ENCODE results near the gene NSMCE3.

Gene NSMCE3

DNA sequence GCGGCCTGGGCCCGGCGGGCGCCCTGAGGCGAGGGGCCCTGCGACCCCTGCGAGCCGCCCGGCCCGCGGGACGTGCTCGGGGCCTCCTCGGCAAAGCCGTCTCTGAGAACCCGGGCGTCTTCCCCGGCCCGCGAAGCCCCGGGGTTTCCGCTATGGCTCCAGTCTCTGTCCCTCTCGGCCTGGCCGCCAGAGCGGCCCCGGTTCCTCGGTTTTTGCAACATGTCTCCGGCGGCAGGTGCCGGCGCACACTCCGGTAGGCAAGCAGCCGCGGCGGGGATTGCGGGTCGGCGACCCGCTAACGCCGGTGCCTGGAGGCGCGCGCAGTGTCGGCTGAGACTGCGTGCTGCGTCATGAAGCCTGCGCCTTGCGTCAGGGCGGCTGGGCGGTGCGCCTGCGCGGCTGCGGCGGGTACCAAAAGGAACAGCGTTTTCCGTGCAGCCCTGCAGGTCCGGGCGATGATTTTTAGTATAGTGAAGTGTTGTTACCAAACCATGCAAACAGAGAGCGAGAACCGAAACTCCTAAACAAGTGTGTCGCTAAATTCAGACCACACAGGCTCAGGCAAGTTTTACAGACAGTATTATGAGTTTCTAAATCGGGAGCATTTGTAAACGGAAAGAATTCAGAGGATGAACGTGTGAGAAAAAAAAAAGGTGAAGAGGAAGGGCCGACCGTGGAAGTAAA is at the start of gene NSMCE3:
TSS of gene NSMCE3 (minus strand) at position 338 of the 684 bp plus-strand sequence. CDS start at position 221, 117 bp downstream.
- CTCF ChIA-PET: no interaction called here
- peak; percentile 94 for DNase-seq
- H3K9me3 Mint-ChIP-seq: no peaks in the 10 kb centered on the region
- peak within 1 kb of the TSS; percentile 99 for H3K27ac Mint-ChIP-seq
- no peaks in the 10 kb centered on the region for H3K27me3 Mint-ChIP-seq
- peaks cover 51% of the 10 kb centered on the region for H3K4me1 Mint-ChIP-seq
- H3K36me3 Mint-ChIP-seq: peaks cover 8% of the 10 kb centered on the region
- peak within 1 kb of the TSS; percentile 94 for H3K4me3 Mint-ChIP-seq

- H3K4me1 Mint-ChIP-seq: no peaks in the 10 kb centered on the region
- DNase-seq: no peak
- H3K27me3 Mint-ChIP-seq: peaks cover 3% of the 10 kb centered on the region
- H3K36me3 Mint-ChIP-seq: no peaks in the 10 kb centered on the region
- no peaks in the 10 kb centered on the region for H3K9me3 Mint-ChIP-seq
- no peak overlapping the region for H3K4me3 Mint-ChIP-seq
- no peak overlapping the region for H3K27ac Mint-ChIP-seq
- CTCF ChIA-PET: no interaction called here
Measured at GRCh38 chr15:29316422-29316821, 46.8 kb upstream of the NSMCE3 start.

DNA sequence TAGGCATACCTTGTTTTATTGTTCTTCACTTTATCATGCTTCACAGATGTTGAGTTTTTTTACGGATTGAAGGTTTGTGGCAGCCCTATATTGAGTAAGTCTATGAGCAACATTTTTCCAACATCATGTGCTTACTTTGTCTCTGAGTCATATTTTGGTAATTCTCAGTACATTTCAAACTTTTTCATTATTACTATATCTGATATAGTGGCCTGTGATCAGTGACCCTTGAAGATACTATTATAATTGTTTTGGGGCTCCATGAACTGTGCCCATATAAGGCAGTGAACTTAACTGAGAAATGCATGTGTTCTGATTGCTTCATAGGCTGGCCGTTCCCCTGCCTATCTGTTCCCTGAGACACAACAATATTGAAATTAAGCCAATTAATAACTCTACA is 42.8 kb upstream of the NSMCE3 start:
- Mint-ChIP-seq H3K9me3 (no peaks in the 10 kb centered on the region), H3K4me3 (no peak overlapping the region), H3K27me3 (peaks cover 3% of the 10 kb centered on the region), H3K4me1 (no peaks in the 10 kb centered on the region), H3K27ac (no peak overlapping the region), H3K36me3 (no peaks in the 10 kb centered on the region)
- CTCF ChIA-PET: no interaction called here
- DNase-seq: no peak

GRCh38 chr15:29311696-29312095 is 42.1 kb upstream of the NSMCE3 start:
- Mint-ChIP-seq H3K4me1 (no peaks in the 10 kb centered on the region), H3K36me3 (no peaks in the 10 kb centered on the region), H3K27me3 (peaks cover 3% of the 10 kb centered on the region), H3K27ac (no peak overlapping the region), H3K9me3 (no peaks in the 10 kb centered on the region), H3K4me3 (no peak overlapping the region)
- CTCF ChIA-PET: no interaction called here
- no peak for DNase-seq

DNA sequence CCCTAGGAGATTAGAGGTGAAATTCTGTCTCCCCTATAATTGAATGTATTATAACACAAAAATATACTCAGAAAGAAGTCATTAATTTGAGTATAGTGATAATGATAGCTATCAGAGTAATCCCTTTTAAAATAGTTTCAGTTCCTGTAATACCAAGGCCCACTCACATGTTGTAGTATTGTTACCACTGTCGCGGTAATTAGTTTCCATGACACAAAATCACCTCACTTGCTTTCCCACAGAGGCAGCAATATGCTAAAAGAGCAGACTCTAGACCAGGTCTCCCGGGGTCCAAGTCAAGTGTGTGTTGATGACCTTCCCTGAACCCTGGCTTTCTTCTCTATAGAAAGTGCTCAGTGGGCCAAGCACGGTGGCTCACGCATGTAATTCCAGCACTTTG is 39.5 kb upstream of the NSMCE3 start:
- no peaks in the 10 kb centered on the region for H3K9me3 Mint-ChIP-seq
- no peaks in the 10 kb centered on the region for H3K4me1 Mint-ChIP-seq
- no peak overlapping the region for H3K4me3 Mint-ChIP-seq
- CTCF ChIA-PET: no interaction called here
- no peaks in the 10 kb centered on the region for H3K36me3 Mint-ChIP-seq
- no peak overlapping the region for H3K27ac Mint-ChIP-seq
- peaks cover 6% of the 10 kb centered on the region for H3K27me3 Mint-ChIP-seq
- no peak for DNase-seq

DNA sequence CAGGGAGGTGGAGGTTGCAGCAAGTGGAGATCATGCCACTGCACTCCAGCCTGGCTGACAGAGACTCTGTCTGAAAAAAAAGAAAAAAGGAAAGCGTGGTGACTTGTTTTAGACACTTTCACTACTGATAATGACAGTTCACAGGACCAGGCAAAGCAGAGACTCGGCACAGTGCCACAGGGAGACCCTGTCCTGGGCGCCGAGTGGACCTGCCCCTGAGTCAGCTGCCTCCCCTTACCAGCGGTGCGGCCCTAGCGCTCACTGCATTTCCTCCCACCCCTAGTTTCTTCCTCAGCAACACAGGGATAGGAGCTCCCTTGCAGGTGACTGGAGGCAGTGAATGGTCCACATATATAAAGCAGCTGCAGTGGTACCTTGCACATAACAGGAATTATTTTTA is 38.7 kb upstream of the NSMCE3 start:
- Mint-ChIP-seq H3K9me3 (no peaks in the 10 kb centered on the region), H3K27ac (no peak overlapping the region), H3K27me3 (peaks cover 6% of the 10 kb centered on the region), H3K36me3 (no peaks in the 10 kb centered on the region), H3K4me1 (no peaks in the 10 kb centered on the region), H3K4me3 (no peak overlapping the region)
- DNase-seq: no peak
- CTCF ChIA-PET: no interaction called here

- H3K27me3 Mint-ChIP-seq: peaks cover 6% of the 10 kb centered on the region
- CTCF ChIA-PET: no interaction called here
- H3K4me3 Mint-ChIP-seq: no peak overlapping the region
- DNase-seq: no peak
- no peaks in the 10 kb centered on the region for H3K9me3 Mint-ChIP-seq
- no peak overlapping the region for H3K27ac Mint-ChIP-seq
- no peaks in the 10 kb centered on the region for H3K4me1 Mint-ChIP-seq
- H3K36me3 Mint-ChIP-seq: no peaks in the 10 kb centered on the region
Measured at GRCh38 chr15:29305556-29305955, 35.9 kb upstream of the NSMCE3 start.

DNA sequence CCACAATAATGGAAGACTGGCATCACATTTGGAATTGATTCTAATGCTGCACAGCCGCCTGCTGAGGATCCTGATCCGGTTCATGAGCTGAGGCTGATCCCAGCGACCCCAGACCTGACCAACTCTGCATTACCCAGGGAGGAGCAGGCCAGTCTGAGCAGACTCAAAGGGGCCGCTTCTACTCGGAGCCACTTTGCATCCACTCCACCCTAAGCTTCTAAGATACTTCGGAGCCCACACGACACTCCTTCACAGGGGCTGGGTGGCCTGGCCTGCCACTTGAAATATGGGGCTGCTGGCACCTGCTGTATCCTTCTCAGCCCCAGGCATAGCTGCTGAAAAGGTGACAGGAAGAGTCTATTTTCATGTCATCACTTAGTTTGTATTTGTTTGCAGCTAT is 33.2 kb upstream of the NSMCE3 start:
- no peak for DNase-seq
- H3K4me1 Mint-ChIP-seq: no peaks in the 10 kb centered on the region
- CTCF ChIA-PET: no interaction called here

GRCh38 chr15:29299784-29300183 is 30.2 kb upstream of the NSMCE3 start:
- Mint-ChIP-seq H3K4me1 (no peaks in the 10 kb centered on the region), H3K9me3 (no peaks in the 10 kb centered on the region), H3K36me3 (no peaks in the 10 kb centered on the region), H3K27ac (no peak overlapping the region), H3K4me3 (no peak overlapping the region), H3K27me3 (no peaks in the 10 kb centered on the region)
- DNase-seq: no peak
- CTCF ChIA-PET: no interaction called here

More for the DNA sequence above, 33.2 kb upstream of the NSMCE3 start:
- H3K27ac Mint-ChIP-seq: no peak overlapping the region
- no peaks in the 10 kb centered on the region for H3K9me3 Mint-ChIP-seq
- H3K4me3 Mint-ChIP-seq: no peak overlapping the region
- peaks cover 6% of the 10 kb centered on the region for H3K27me3 Mint-ChIP-seq
- H3K36me3 Mint-ChIP-seq: no peaks in the 10 kb centered on the region

DNA sequence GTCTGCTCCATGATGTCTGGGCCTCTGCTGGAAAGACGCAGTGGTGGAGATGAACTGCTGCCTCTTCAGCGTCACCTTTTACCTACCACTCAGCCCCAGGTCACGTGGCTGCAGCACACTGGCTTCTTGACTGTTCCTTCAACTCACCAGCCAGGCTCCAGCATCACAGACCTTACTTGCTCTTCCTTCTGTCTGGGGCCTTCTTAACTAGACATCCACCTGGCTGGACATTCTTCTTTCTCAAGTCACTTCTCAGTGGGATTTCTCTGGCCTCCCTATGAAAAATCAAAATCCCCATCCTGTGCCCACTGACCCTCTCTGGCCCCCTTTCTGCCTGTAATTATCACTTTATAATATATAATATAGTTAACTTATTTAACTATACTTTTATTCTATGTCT is 29.7 kb upstream of the NSMCE3 start:
- Mint-ChIP-seq H3K4me1 (no peaks in the 10 kb centered on the region), H3K36me3 (no peaks in the 10 kb centered on the region), H3K27ac (no peak overlapping the region), H3K9me3 (no peaks in the 10 kb centered on the region), H3K4me3 (no peak overlapping the region), H3K27me3 (no peaks in the 10 kb centered on the region)
- CTCF ChIA-PET: no interaction called here
- DNase-seq: no peak

DNA sequence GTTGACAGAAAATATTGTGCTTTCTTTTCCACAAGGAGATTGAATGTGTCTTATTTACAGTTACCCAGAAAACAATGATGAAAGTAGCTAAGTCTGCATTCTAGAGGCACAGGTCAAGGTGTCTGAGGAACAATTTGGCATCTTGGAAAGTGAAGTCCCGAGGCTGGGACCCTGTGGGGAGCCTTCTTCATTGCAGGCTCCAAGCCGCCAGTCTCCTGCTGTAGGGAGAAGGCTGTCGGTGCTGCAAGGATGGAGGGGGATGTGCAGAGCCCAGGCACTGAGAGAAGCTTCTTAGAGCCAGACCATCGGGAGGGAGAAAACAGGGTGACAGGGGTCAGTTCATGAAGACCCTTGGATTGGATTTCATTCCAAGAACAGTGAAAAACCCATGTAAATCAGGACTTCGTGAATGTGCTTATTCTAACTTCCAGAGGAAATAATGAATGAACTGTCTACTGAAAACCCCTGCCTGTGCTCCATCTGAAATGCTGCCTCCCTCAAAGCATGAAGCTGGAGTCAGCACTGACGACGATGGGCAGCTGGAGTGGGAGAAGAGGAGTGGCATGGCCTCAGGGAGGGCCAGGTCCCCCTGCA is 25.2 kb upstream of the NSMCE3 start:
- H3K4me1 Mint-ChIP-seq: no peaks in the 10 kb centered on the region
- H3K27ac Mint-ChIP-seq: no peak overlapping the region

DNA sequence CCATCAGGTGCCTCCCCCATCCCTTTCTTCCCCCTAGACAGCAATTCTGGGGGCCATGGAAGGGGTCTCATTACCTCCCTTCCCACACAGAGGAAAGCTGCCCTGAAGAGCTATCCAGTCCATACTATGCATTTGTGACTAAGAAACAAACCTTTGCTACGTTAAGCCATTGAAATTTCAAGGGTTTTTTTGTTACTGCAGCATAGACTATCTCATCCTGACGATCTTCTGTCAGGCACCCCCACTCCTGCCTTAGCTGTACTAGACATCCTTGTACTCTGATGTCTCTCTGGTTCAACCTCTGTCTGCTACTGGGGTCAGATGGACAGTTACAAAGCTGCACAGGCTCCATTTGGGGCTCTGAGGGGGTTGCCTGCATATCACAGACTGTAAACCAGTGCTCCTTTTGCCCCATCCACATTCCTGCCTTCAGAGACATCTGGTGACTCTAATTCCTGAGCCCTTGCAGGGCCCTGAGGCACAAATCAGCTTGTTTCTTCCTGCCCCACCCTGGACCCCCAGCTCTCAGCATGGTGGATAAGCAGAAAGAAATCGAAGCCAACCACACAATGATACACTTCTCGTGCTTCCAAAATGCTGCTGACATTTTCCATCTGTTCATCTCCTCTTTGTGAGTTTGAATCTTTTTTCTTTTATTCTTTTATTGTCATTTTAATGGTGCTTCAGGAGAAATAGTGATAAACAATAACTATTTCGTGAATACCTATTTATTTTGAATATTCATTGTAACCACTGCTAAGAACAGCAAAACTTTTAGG is 21.6 kb upstream of the NSMCE3 start:
- H3K27me3 Mint-ChIP-seq: peaks cover 3% of the 10 kb centered on the region
- H3K27ac Mint-ChIP-seq: no peak overlapping the region
- DNase-seq: no peak
- H3K36me3 Mint-ChIP-seq: no peaks in the 10 kb centered on the region
- no peak overlapping the region for H3K4me3 Mint-ChIP-seq
- no peaks in the 10 kb centered on the region for H3K9me3 Mint-ChIP-seq
- no peaks in the 10 kb centered on the region for H3K4me1 Mint-ChIP-seq
- CTCF ChIA-PET: no interaction called here

More for the DNA sequence above, 25.2 kb upstream of the NSMCE3 start:
- Mint-ChIP-seq H3K27me3 (peaks cover 3% of the 10 kb centered on the region), H3K9me3 (no peaks in the 10 kb centered on the region), H3K4me3 (no peak overlapping the region), H3K36me3 (no peaks in the 10 kb centered on the region)
- DNase-seq: no peak
- CTCF ChIA-PET: no interaction called here

- DNase-seq: no peak
- H3K36me3 Mint-ChIP-seq: no peaks in the 10 kb centered on the region
- CTCF ChIA-PET: no interaction called here
- no peak overlapping the region for H3K4me3 Mint-ChIP-seq
- H3K9me3 Mint-ChIP-seq: no peaks in the 10 kb centered on the region
- H3K27ac Mint-ChIP-seq: no peak overlapping the region
- peaks cover 15% of the 10 kb centered on the region for H3K27me3 Mint-ChIP-seq
- no peaks in the 10 kb centered on the region for H3K4me1 Mint-ChIP-seq
Measured at GRCh38 chr15:29289173-29289572, 19.6 kb upstream of the NSMCE3 start.

- Mint-ChIP-seq H3K27ac (no peak overlapping the region), H3K36me3 (no peaks in the 10 kb centered on the region), H3K4me1 (no peaks in the 10 kb centered on the region), H3K27me3 (peaks cover 31% of the 10 kb centered on the region), H3K4me3 (no peak overlapping the region), H3K9me3 (no peaks in the 10 kb centered on the region)
- no peak for DNase-seq
- CTCF ChIA-PET: no interaction called here
Measured at GRCh38 chr15:29285386-29285785, 15.8 kb upstream of the NSMCE3 start.

DNA sequence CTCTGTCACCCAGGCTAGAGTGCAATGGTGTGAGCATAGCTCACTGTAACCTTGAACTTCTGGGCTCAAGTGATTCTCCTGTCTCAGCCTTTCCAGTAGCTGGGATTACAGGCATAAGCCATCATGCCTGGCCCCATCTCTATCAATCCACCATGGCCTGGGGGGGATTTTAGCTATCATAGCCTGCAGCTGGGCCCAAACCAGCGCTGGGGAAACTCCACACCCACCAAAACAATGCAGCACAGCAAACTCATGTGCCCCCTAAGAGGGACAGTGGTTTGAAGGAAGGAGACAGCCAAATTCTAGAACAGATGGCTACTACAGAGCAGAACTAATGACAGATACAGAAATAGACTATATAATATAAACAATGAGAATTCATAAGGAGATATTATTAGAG is 13.8 kb upstream of the NSMCE3 start:
- Mint-ChIP-seq H3K9me3 (no peaks in the 10 kb centered on the region), H3K27me3 (peaks cover 31% of the 10 kb centered on the region), H3K27ac (no peak overlapping the region), H3K4me3 (no peak overlapping the region), H3K36me3 (no peaks in the 10 kb centered on the region), H3K4me1 (no peaks in the 10 kb centered on the region)
- DNase-seq: no peak
- CTCF ChIA-PET: no interaction called here

Measured in activated naive CD4-positive, alpha-beta T cell treated with anti-CD3 and anti-CD28 coated beads, Interleukin-2, amount 10 ng/mL, durations not matched to agents 7 days and 5 days (primary cell).